ENCODE results near the gene PAX5.
A peak's percentile ranks its signal among the peaks of the same experiment; 100 is the strongest.

The PAX5 gene

DNA sequence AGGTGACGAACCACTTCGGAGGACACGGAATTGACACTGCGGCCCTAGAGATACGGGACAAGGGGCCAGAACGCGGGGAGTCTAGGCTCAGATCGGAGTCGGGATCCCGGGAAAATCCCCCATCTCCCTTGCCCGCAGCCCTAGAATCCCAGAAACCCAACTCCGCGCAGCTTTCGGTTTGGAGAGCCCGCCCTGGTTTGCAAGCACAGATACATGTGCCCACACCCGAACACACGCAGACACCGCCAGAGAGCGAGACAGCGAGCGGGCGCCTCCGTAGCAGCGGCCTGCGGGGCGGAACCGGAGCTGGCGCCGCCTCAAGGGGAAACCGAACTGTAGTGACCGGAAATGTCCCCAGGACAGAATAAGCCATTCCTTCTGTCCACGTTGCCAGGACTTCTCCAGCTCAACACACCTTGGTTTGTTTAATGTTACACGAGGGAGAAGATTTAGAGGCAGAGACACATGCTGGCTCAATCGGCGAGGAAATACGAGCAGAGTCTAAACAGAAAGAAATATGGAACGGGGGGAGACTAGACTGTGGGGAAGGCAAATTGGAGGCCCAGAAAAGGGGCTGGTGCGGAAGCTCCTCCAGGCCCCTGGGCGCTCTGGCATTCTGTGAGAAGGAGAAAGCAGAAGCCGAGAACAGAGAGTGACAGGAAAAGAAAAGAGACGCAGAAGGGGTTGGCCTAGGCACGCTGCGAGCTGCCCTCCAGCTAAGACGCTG lies 2.9 kb upstream of the PAX5 start:
- peak; percentile 46 to 60 for DNase-seq

DNA sequence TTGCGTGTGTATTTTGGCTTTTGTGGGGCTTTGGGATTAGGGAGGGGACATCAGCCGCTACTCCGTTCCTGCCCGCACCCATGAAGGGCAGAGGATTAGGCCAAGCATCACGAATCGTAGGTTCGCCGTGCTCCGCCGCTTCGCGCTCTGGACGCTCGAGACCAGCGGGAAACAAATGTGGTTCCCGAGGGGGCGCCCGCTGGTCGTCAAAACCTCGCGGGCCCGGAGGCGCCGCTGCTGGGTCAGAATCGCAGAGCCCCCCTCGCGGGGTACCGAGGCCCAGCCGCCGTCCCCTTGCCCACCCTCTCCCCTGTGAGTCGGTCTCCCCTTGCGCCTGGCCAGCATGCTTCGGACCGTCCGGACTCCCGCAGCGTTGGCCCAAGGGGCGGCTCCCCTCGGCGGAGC lies 2.3 kb upstream of the PAX5 start:
- no peak for DNase-seq

DNA sequence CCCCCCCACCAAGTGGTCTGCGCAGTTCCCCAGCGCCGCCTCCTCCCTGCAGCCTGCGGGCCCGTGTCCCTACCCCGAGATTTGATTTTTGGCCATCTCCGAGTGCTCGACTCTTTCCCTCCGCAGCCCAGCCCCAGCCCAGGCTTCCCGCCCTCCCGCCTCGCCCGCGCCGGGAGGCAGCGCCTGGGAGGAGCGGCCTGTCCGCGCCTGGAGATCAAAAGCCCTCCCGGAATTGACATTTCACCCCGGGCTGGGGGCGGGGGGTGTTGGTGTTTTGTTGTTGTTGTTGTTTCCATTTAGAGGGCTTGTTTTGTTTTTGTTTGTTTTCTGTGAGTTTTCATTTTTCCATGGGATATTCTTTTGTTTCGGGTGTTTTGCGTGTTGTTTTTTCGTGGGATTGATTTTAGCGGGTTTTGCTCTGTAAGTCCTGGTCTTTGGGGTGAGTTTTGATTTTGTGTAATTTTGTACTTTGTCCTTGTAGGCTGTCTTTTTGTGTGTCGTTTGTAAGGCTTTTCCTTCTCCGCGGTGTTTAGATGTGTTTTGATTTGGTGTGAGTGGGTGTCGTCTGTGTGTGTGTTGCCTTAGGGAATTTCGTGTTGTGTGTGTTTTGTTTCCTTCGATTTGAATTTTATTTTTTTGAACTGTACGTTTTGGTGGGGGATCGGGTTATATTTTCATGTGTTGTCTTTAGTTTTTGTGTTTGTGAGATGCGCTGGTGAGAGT lies 1.7 kb upstream of the PAX5 start:
- no peak for DNase-seq

DNA sequence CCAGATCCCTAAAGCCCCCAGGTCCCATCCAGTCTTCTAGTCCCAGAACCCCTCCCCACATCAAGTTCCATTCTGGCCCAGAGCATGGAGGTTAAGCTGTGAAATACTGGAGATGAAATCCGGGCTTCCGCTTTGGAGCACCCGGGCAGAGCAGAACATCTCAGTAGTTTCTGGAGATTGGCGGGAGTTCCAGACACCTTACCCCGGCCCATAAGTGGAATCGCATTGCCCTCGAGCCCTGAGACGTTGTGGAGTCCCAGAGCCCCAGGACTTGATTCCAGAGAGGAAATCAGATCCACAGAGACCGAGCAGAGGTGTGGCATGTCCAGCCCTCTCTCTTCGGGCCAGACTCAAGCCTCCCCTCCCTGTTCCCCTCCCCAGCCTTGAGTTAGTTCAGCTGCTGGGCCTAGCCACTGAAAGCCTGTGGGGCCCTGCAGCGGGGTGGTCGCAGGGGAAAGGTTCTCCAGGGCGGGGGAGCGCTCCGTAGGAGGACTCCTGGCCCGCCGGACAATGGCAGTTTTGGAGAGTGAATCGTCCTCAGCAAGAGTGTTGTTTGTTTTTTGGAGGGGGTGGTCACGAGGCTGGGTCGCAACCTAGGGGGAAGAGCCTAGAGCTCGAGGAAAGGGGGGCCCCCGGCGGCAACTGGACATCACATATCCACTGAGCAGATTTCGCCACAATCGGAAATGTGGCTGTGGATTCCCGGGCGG lies 1.0 kb upstream of the PAX5 start:
- no peak for DNase-seq

DNA sequence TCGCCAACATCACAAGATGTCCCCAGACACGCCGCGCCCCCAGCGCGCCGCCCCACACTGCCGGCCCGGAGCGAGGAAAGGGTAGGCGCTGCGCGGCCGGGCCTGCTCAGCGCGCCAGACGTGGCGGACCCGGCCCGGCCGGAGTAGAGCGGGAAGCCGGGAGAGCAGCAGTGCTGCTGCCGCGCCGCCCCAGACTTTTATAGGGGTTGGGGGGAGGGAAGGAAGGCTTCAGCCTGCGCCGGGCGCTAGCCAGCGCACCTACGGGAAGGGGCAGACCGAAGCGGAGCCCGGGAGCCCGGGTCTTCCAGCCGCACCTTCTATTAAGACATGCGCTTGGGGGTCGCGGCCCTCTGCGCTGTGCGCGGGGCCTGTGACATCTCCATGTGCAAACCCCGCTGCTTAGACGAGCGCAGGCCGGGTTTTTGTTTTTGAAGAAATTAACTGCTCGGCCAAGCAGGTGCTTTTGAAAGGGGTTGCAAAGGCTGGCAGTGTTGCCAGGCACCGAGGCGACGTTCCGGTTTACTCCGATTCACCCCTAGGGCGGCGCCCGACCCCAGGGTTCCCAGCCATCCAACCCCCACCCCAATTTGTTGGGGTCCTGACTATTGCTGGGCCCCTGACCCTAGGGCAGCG lies 353 bp upstream of the PAX5 start:
- DNase-seq: no peak

DNA sequence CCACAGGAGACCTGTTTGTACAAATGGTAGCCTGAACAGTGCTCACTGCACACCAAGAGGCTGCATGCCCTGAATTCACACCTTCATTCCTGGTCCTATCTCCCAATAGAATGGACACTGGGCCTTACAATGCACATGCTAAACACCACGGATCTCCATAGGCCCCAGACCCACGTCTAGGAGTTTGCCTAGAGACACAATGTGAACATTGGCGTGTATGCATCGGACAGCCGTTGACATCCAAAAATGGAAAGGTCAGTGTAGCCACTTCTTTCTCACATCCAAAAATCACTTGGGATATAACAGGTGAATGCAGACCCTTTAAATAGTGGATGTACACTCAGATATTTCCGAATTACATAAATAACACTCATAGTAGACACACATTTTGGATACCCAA lies 927 bp downstream of the PAX5 start:
- DNase-seq: no peak

DNA sequence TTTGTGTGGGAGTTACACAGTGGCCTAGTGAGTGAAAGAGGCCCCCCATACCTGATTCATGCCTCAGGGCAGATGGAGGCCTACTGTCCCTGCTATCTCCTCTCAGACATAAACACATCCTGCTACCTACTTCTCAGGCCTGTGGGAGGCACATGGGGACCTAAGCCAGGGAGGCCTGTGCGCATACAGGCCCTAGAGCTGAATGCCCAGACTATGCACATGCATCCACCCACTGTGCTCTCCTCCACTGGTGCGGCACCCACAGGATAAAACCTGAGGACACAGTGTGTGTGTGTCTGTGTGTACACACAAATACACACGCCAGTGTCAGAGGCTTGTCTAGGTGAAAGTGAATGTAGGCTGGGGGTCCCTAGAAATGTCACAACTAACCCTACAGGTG lies 1.4 kb downstream of the PAX5 start:
- no peak for DNase-seq

DNA sequence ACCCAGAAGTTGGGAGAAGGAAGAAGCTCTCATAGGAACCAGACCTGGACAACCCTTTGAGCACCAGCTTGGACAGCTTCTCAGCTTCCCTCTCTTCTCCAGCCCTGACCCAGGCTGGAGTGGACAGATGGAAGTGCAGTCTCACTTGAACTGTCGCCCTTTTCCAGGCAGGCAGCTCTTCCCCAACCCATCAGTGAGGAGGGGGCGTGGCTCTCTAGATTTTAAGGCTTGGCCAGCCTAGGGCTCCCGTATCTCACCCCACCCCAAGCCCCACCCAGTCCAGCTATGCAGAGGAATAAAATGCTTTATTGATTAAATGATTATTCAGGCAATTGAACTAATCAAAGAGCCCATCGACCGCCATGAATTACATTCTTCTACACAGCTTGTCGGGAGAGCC lies 2.2 kb downstream of the PAX5 start:
- no peak for DNase-seq

DNA sequence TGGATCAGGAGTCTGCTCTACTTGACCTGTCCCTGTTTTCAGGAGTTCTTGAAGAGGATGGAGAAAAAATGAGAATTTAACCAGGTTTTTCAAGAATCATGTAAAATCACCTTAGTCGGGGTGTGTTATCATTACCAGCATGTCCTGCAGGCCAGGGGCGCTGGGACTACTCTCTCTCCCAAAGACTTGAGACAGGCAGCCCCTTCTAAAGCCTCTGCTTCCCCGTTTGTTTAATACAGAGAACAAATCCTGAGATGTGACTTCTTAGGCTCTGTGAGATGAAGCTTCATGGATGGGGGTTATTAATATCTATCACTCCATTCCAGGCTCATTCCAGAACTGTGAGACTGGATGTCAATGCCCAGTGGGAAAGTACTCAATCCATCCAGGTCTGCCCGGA lies 3.0 kb downstream of the PAX5 start:
- DNase-seq: no peak

DNA sequence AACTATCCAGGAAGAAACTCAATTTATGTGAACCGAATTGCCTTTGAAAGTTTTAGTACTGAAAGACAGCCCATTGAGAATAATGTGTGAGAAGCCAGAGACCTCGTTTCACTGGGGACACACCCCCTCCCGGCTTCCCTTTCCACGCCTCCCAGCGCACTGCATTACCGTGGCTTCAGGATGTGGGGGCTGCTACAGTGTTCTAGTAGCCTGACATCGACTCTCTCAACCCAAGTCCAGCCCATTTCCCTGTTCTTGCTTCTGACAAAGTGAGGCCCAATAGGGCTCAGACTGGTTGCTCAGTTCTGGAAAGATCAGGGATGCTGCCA lies 3.5 kb downstream of the PAX5 start:
- DNase-seq: no peak

DNA sequence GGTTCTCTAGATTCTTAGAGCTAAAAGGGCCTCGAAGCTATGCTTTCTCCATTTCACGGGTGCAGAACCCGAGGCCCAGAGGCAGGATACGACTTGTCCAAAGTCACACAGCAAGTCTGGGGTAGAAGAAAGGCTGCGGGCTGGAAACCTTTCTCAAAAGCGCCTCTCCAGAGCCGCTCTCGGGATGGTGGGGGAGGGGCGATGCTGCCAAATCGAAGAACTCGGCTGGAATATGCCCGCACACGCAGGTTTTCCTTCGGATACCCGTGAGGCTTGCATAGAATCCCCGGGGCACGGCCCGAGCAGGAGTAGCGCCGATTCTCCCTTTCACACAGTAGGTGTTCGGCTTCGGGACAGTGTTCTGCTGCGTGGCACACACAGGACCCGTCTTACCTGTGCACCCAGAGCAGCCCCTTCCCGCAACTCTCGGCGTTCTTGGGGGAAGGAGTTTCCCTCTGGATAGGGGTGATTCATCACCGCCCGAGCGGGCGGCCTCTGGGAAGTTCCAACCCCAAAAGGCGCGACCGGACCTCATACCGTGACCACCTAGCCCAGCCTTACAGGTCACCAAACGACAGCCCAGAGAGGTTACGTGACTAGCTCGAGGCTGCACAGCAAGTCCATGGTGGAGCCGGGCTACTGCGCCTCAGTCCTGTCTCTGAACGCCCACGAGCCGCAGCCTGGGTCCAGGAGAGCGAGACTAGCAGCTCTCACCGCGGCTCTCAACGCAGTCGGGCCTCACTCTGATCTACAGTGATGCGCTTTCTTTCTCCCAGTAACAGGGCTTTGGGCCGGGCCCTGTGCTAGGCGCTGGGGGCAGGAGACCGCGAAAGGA lies 4.1 kb downstream of the PAX5 start:
- DNase-seq: no peak

DNA sequence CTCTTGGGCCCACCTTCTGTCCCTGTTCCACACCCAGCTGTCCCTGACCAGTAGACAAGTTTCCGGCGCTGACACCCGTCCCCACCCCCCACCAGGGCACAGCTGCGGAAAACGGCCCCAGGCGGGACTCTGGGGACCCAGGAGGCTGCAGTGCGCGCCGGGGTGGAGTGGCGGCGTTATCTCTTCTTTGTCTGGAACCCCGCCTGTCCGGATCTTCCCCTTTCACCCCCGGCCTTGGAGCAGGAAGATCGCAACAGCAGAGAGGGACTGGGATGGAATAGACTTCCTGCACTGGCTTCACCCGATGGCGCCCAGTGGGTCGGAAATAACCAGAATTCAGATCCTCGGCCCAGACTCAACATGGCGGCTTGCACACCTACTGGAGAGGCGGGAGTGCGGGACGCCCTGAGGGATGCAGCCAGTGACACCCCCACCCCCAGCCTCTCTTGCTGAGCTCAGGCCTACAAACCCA lies 4.7 kb downstream of the PAX5 start:
- no peak for DNase-seq

DNA sequence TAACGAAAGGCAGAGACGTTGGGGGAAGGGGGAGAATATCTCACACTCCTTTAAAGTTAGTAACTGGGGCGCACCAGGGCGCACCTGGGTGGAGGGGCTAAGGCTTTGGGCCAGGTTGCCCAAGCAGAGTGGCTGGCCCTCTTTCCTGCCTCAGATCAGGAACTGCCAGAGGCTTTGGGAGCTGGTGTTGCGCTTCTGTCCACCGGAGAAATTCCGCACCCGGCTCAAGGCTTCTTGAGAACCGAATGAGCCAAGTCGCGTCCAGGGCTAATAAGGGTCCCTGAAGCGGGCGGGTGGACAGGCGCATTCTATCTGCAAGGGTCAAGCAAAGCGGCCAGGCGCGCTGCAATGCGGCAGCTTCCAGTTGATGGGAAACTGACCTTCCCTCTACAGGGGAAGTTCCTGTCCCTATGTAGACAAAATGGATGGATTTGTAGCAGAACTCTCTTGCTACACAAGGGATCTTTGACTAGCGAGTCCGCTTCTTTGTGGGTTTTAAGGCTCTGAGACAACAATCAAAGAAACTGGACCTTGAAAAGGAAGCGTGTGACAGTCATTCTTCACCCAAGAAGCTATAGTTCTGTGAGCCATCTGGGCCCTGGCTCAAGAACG lies 5.5 kb downstream of the PAX5 start:
- no peak for DNase-seq

DNA sequence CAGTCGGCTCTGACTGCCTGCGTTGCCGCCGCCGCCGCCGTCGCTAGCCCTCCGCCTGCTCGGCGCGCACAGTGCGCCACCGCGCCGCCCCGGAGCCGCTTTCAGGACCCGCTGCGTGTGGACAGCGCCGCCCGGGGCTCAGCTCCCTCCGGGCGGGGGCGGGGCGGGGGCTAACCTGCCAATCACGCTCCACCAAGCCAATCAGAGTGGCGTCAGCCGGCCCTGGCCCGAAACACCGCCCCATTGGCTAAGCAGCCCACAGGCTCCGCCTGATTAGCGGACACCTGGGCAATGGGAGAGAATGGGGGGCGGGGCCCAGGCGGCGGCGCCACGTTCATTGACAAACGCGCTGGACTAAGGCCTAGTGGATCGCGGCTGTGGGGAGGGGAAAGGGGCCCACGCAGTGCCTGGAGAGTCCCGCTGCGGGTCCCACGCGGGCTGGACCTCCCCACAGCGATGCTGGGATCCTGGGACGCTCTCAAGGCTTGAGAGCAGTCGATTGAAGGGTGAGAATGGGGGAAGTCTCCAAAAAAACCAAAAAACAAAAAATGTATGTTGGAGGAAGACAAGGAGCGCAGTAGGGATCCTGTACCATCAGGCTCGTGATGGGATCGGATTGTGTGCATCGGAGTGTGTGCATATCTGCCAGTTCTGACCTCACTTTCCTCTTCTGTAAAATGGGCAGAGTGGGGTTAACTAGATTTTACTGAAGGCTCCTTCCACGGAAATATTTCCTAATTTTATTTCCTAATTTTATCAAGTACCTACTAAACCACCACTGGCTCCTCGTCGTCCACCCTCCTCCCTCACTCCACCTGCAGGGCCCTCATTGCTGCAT lies 6.3 kb downstream of the PAX5 start:
- peak; percentile 70 to 87 for DNase-seq

DNA sequence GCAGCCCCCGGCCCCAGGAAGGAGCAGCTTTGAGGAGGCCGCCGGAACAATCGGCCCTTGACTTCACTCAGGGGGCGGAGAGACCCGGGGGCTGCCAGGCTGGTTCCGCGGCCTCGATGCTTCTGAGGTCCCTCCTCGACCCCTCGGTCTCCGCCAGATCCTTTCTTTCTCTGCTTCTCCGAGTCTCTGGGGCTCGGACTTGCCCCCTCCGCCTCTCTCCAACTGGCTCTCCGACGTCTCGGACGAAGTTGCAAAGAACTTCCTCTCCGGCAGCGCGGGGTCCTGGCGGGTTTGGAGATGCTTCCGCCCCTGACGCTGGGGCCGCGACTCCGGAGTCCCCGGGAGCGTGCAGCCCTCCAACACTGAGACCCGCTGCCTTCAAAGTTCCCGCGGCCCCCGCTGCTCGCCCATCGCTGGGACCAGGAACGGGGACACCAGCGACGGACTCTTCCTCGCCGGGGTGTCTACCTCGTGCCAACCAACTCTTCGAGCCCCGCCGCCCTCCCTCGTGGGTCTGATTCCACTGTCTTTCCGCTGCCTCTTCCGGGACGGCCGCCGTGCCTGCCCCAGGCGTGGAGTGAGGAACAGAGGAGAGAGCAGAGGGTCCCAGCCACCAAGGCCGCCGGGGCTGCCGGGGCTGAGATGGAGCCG lies 7.0 kb downstream of the PAX5 start:
- no peak for DNase-seq

DNA sequence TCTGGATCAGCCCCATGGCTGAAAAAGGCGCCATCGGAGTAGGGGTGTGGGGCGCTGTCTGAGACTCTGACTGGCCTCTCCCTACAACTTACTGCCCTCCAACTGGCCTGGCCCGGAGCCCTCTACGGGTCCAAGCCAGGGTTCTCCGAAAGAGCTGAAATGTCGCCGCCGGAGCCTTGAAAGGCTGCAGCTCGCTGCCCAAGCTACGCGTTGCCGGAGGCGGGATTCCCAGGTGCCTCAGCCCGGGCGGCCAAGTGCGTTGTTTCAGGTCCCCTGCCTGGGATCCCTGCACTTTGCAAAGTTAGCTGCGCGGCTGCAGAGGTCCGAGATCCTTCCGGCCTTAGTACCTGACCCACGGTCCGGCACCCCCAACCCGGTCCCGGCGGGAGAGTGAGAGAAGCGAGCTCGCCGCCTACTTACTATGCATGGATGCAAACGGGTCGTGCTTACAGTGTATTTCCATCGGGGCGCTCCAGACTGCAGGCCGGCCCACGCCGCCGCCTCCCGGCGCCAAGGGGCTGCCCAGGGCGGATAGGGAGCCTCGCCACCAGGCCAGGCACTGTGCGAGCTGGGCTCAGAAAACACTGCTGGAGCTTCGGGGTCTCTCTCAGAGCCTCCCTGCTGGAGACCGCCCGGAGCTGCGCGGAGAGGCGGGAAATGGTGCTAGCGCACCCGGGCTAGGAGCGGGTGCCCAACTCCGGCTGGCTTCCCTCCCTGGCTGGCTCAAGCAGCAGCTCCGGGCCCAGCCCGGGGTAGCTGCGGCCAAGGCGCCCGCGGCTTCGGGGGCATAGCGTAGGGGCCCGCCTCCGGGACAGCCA lies 7.7 kb downstream of the PAX5 start:
- no peak for DNase-seq

DNA sequence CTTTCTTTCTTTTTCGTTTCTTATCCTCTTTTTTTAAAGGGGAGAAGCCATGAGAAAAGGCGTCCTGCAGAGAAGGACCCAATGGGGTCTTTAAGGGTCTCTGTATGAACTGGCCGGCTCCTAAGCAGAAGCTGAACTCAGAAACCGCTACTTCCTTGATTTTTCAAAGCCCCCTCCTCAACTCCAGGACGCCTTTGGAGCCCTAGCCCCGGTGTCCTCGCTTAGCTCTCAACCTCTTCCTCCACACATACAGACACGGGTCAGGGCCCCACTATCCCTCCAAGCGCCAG lies 8.3 kb downstream of the PAX5 start:
- DNase-seq: no peak

DNA sequence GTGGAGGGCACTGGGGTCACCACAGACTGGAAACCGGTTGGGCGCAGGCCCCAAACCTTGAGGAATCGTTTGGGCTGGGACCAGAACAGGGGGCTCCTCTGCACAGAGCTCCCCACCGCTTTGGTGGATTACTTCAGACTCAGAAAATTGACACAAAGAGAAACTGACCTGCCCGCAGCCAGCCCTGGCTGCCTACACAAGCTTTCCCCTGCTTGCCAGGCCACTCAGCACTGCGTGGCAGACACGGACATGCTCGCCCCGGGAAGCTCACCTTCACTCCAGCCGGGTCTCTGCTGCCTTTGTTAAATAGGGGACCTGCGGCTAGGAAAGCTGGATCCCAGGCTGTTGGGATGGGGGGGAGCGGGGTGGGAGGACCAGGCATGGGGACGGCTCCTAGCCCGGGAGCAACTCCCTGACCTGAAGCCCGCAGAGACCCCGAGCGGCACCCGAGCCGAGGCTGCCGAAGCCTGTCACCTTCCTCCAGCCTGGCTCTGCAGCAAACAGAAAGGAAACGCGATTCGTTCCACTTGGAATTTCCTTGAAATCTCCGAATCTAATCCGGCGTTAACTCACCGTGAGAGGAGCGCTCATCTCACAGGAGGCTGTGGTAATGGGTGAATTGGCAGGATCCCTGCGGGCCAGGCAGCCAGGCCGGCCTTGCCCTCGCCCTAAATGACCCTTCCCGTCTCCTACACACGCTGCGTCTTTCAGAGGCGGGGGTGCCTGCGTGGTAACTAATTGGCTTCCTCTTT lies 8.8 kb downstream of the PAX5 start:
- no peak for DNase-seq

DNA sequence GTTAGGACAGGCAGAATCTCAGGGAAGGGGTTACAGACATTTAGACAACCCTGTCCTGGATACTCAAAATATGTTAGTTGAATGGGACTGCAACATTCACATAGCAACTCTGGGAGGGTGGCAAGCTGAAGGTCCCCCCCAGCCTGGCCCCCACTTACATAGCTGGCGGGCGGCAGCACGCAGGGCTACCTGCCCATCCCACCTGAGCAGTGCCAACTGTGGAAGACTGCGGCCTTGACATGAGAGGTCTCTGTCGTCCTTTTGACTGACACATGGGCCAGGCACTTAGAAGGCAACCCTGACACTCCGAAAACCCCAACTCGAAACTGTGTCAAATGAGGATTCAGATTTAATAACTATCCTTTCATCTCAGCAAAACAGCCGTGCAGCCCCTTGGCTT lies 16.5 kb downstream of the PAX5 start:
- no peak for DNase-seq

All from stimulated activated CD4-positive, alpha-beta T cell treated with anti-CD3 and anti-CD28 coated beads, Interleukin-4, amount 100 ng/mL, for 4 hours (primary cell).